ENCODE results near the gene TMEM273. TPM values are rescaled to one million over a fixed set of nuclear protein-coding genes. Genes with fewer than 3 reads are reported as not detected.
A peak's percentile ranks its signal among the peaks of the same experiment; 100 is the strongest.

The TMEM273 gene
- 16.2 and 16.7 TPM in 2 replicates for total RNA-seq

DNA sequence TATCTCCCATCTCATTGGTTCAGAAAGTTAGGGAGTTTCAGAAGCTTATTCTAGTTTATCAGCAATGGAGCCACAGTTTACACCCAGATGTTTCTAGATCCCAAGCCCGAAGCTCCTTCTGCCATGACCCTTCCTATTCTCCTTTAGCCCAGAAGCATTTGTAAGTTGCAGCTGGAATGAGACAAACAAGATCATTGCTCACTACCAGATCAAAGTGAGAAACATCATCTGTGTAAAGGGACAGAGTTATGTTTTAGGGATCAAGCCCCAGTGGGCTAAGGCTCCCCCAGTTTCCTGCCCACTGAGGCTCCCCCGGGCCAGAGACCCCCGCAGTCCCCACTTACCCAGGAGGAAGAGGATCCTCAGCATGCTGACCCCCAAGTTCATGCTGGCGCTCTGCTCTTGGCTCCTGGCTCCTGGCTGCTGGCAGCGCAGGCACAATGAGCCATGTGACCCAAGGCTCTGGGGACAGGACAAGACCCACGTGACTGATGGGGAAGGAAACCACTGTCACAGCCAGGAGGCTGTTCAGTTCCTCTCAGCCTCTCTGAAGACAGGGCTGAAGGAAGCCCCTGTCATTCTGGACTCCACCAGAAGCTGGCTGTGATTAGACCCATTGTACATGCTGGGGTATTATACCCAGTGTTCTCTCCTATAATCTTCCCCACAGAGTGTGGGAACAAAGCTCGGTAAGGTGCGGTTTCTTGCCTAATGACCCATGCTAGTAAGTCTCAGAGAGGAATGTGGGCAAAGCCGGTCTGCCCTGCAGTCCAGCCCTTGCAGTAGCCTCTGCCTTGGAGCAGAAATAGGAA lies at the start of gene TMEM273:
Gene TMEM273 (minus strand): TSS at position 442 of the 812 bp plus-strand sequence. CDS start 55 bp downstream, at position 387.
- peaks cover 17% of the 10 kb centered on the region for H3K27me3 Mint-ChIP-seq (ENCODE audit: insufficient read depth)
- peaks cover 2% of the 10 kb centered on the region for H3K36me3 Mint-ChIP-seq (ENCODE audit: low read depth)
- DNase-seq (ENCODE audit: low spot score): no peak
- peak within 1 kb of the TSS; percentile 59 for H3K27ac Mint-ChIP-seq
- H3K4me1 Mint-ChIP-seq (ENCODE audit: low read depth): peaks cover 55% of the 10 kb centered on the region
- H3K4me3 Mint-ChIP-seq: peak within 1 kb of the TSS; percentile 71
- no peaks in the 10 kb centered on the region for H3K9me3 Mint-ChIP-seq
- intact Hi-C loops (cut with micrococcal nuclease): no loop called here

DNA sequence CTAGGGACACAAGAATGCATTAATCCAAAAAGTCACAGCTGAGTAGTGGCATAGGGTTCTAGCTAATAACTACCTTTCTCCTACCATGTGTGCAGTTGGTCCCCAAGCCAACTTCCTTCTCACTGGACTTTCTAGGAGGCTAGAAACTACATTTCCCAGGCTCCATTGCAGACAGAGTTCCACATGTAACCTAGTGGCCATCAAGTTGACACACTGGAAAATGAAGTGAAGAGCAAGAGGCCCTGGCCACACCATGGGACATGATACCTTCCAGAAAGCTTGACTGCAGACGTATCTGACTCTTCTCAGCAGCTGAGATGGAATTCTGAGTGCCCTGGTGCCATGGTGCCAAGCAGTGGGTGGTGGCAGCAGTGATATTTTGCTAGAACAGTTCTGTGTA lies 49.8 kb upstream of the TMEM273 start:
- intact Hi-C loops (cut with micrococcal nuclease): no loop called here
- H3K4me1 Mint-ChIP-seq (ENCODE audit: low read depth): no peaks in the 10 kb centered on the region
- no peak for DNase-seq (ENCODE audit: low spot score)
- H3K36me3 Mint-ChIP-seq (ENCODE audit: low read depth): no peaks in the 10 kb centered on the region
- no peak overlapping the region for H3K27ac Mint-ChIP-seq
- peaks cover 7% of the 10 kb centered on the region for H3K27me3 Mint-ChIP-seq (ENCODE audit: insufficient read depth)
- no peaks in the 10 kb centered on the region for H3K9me3 Mint-ChIP-seq
- H3K4me3 Mint-ChIP-seq: no peak overlapping the region

DNA sequence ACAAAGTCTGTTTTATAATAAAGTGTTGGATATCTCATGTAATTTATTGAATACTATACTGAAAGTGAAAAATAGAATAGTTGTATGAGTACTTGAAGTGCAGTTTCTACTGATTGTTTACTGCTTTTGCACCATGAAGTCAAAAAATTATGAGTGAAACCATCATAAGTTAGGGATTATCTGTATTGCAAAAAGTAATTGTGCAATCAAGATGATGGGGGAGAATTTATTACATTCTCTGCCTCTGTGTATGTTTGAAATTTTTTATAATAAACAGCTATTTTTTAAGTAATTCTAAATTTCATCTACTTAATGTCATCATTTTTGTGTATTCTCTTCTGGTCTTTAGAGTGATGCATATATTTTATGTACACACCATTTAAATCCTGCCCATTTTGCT lies 47.2 kb upstream of the TMEM273 start:
- no peak for DNase-seq (ENCODE audit: low spot score)
- intact Hi-C loops (cut with micrococcal nuclease): no loop called here
- no peaks in the 10 kb centered on the region for H3K4me1 Mint-ChIP-seq (ENCODE audit: low read depth)
- peaks cover 13% of the 10 kb centered on the region for H3K27me3 Mint-ChIP-seq (ENCODE audit: insufficient read depth)
- H3K9me3 Mint-ChIP-seq: no peaks in the 10 kb centered on the region
- H3K36me3 Mint-ChIP-seq (ENCODE audit: low read depth): no peaks in the 10 kb centered on the region
- no peak overlapping the region for H3K27ac Mint-ChIP-seq
- H3K4me3 Mint-ChIP-seq: no peak overlapping the region

- Mint-ChIP-seq H3K27ac (no peak overlapping the region), H3K4me3 (no peak overlapping the region)
Observed at GRCh38 chr10:49231086-49231820, 43.1 kb upstream of the TMEM273 start.

DNA sequence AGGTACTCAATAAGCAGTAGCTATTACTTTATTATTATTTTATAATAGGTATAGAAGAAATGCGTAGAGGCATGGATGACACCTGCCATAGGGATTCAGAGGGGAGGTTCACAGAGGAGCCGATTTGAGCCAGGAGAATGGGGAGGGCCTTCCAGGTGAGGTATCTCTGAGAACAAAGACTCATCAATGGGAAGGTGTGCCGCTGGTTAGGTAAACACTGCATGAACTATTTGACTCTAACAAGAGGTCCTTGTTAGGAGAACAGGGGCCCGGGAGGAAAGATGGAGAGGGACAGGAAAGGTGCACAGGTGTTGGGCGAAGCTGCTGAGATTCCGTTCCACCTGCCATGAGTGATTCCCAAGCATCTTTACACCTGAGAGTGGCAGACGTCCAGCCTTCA lies 41.8 kb upstream of the TMEM273 start:
- Mint-ChIP-seq H3K9me3 (no peaks in the 10 kb centered on the region), H3K27me3 (ENCODE audit: insufficient read depth) (peaks cover 11% of the 10 kb centered on the region), H3K27ac (no peak overlapping the region), H3K4me1 (ENCODE audit: low read depth) (no peaks in the 10 kb centered on the region), H3K36me3 (ENCODE audit: low read depth) (no peaks in the 10 kb centered on the region), H3K4me3 (no peak overlapping the region)
- intact Hi-C loops (cut with micrococcal nuclease): no loop called here
- DNase-seq (ENCODE audit: low spot score): no peak

More at GRCh38 chr10:49231086-49231820, 43.1 kb upstream of the TMEM273 start:
- H3K36me3 Mint-ChIP-seq (ENCODE audit: low read depth): no peaks in the 10 kb centered on the region
- H3K27me3 Mint-ChIP-seq (ENCODE audit: insufficient read depth): peaks cover 12% of the 10 kb centered on the region
- H3K4me1 Mint-ChIP-seq (ENCODE audit: low read depth): no peaks in the 10 kb centered on the region
- DNase-seq (ENCODE audit: low spot score): no peak
- intact Hi-C loops (cut with micrococcal nuclease): no loop called here
- H3K9me3 Mint-ChIP-seq: no peaks in the 10 kb centered on the region

DNA sequence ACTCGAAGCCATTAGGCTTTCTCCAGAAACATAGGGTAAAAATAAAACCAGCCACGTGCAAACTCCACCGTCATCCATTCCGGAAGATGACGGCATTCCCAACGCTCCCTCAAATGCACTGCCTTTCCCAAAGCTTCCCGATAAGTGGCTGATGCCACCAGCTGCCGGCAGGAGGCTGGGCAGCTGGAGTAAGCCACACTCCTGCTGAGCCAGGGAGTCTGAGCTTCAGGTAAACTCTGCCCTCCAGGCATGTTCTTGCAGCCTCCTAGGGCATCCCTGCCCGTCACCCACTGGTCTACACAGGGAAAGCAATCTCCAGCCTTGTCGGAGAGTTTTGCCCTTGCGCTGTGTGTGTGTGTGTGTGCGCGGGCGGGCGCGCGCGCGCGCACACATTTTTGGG lies 40.5 kb upstream of the TMEM273 start:
- intact Hi-C loops (cut with micrococcal nuclease): no loop called here
- no peak overlapping the region for H3K4me3 Mint-ChIP-seq
- no peaks in the 10 kb centered on the region for H3K36me3 Mint-ChIP-seq (ENCODE audit: low read depth)
- H3K27ac Mint-ChIP-seq: no peak overlapping the region
- H3K9me3 Mint-ChIP-seq: no peaks in the 10 kb centered on the region
- DNase-seq (ENCODE audit: low spot score): no peak
- no peaks in the 10 kb centered on the region for H3K4me1 Mint-ChIP-seq (ENCODE audit: low read depth)
- H3K27me3 Mint-ChIP-seq (ENCODE audit: insufficient read depth): peaks cover 8% of the 10 kb centered on the region

DNA sequence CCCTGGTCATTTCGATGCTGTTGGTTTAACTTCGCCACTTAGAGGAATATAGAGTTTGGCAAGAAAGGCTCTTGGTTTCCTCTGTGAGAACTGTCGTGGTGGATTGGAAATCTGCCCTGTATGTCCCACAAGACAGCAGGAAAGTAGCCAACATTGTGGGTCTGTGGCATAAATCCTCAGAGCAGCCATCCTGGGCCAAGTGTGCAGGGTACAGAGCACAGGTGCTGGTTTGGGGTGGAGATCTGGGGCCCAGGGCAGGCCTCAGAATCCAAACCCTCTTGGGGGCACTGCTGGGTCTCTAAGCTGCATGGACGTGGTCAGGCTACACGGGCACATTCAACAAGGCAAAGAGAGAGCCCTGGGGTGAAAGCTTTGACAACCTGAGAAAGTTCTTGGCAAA lies 39.2 kb upstream of the TMEM273 start:
- H3K36me3 Mint-ChIP-seq (ENCODE audit: low read depth): no peaks in the 10 kb centered on the region
- no peak for DNase-seq (ENCODE audit: low spot score)
- H3K4me1 Mint-ChIP-seq (ENCODE audit: low read depth): no peaks in the 10 kb centered on the region
- H3K27me3 Mint-ChIP-seq (ENCODE audit: insufficient read depth): peaks cover 8% of the 10 kb centered on the region
- H3K27ac Mint-ChIP-seq: no peak overlapping the region
- H3K4me3 Mint-ChIP-seq: no peak overlapping the region
- intact Hi-C loops (cut with micrococcal nuclease): no loop called here
- H3K9me3 Mint-ChIP-seq: no peaks in the 10 kb centered on the region

GRCh38 chr10:49226594-49226993 lies 38.4 kb upstream of the TMEM273 start:
- Mint-ChIP-seq H3K4me1 (ENCODE audit: low read depth) (no peaks in the 10 kb centered on the region), H3K27ac (no peak overlapping the region), H3K9me3 (no peaks in the 10 kb centered on the region), H3K4me3 (no peak overlapping the region), H3K27me3 (ENCODE audit: insufficient read depth) (peaks cover 3% of the 10 kb centered on the region), H3K36me3 (ENCODE audit: low read depth) (no peaks in the 10 kb centered on the region)
- no peak for DNase-seq (ENCODE audit: low spot score)
- intact Hi-C loops (cut with micrococcal nuclease): no loop called here

DNA sequence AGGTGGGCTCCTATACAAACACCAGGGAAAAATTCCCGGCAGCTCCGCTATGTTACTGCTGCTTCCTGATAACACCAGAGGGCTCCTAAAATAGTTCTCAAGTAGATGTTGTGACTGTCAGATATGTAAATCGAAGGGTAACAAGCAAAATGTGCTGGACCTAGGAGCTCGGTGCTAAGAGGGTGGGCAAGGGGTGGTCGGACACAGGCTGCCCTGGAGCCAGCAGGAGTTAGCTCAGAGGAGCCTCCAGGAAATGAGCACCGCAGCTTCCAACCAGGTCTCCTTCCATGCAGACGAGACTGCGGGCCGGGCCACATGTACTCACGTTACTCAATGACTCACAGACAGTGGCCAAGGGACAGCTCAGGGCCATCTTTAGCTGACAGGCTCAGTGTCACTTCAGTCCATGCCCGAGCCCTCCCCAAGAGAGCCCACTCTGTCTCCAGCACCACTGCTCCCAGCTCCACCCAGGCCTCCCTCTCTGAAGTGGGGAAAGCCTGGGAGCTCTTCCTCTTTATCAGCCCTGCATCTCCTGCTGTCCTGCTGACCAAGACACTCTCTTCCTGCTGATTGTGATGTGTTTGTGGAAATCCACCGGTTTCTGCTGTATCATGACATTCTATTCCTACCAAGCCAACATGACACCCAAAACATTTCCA lies 37.2 kb upstream of the TMEM273 start:
- Mint-ChIP-seq H3K9me3 (no peaks in the 10 kb centered on the region), H3K27me3 (ENCODE audit: insufficient read depth) (peaks cover 1% of the 10 kb centered on the region), H3K4me1 (ENCODE audit: low read depth) (no peaks in the 10 kb centered on the region), H3K36me3 (ENCODE audit: low read depth) (no peaks in the 10 kb centered on the region), H3K4me3 (no peak overlapping the region), H3K27ac (no peak overlapping the region)
- DNase-seq (ENCODE audit: low spot score): no peak
- intact Hi-C loops (cut with micrococcal nuclease): no loop called here

DNA sequence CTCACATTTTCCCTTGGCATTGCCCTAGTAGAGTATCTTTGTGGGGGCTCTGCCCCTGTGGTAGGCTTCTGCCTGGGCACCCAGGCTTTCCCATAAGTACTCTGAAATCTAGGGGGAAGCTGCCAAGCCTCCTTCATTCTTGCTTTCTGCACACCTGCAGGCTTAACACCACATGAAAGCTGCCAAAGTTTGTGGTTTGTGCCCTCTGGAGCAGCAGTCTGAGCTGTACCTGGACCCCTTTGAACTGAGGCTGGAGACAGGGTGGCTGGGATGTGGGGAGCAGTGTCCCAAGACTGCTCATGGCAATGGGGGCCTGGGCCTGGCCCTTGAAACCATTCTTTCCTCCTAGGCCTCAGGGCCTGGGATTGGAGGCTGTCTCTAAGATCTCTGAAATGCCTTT lies 35.0 kb upstream of the TMEM273 start:
- H3K27ac Mint-ChIP-seq: no peak overlapping the region
- no peaks in the 10 kb centered on the region for H3K4me1 Mint-ChIP-seq (ENCODE audit: low read depth)
- no peaks in the 10 kb centered on the region for H3K36me3 Mint-ChIP-seq (ENCODE audit: low read depth)
- H3K27me3 Mint-ChIP-seq (ENCODE audit: insufficient read depth): peaks cover 9% of the 10 kb centered on the region
- no peak overlapping the region for H3K4me3 Mint-ChIP-seq
- intact Hi-C loops (cut with micrococcal nuclease): no loop called here
- DNase-seq (ENCODE audit: low spot score): no peak
- H3K9me3 Mint-ChIP-seq: no peaks in the 10 kb centered on the region

GRCh38 chr10:49222170-49222569 lies 34.0 kb upstream of the TMEM273 start:
- peaks cover 9% of the 10 kb centered on the region for H3K27me3 Mint-ChIP-seq (ENCODE audit: insufficient read depth)
- no peak for DNase-seq (ENCODE audit: low spot score)
- H3K4me1 Mint-ChIP-seq (ENCODE audit: low read depth): no peaks in the 10 kb centered on the region
- no peak overlapping the region for H3K27ac Mint-ChIP-seq
- no peaks in the 10 kb centered on the region for H3K36me3 Mint-ChIP-seq (ENCODE audit: low read depth)
- H3K9me3 Mint-ChIP-seq: no peaks in the 10 kb centered on the region
- no peak overlapping the region for H3K4me3 Mint-ChIP-seq
- intact Hi-C loops (cut with micrococcal nuclease): no loop called here

GRCh38 chr10:49220679-49221078 lies 32.5 kb upstream of the TMEM273 start:
- Mint-ChIP-seq H3K9me3 (no peaks in the 10 kb centered on the region), H3K36me3 (ENCODE audit: low read depth) (no peaks in the 10 kb centered on the region), H3K4me3 (no peak overlapping the region), H3K27me3 (ENCODE audit: insufficient read depth) (peaks cover 9% of the 10 kb centered on the region), H3K27ac (no peak overlapping the region), H3K4me1 (ENCODE audit: low read depth) (no peaks in the 10 kb centered on the region)
- no peak for DNase-seq (ENCODE audit: low spot score)
- intact Hi-C loops (cut with micrococcal nuclease): no loop called here

GRCh38 chr10:49220031-49220430 lies 31.8 kb upstream of the TMEM273 start:
- H3K4me3 Mint-ChIP-seq: no peak overlapping the region
- H3K27me3 Mint-ChIP-seq (ENCODE audit: insufficient read depth): peaks cover 11% of the 10 kb centered on the region
- no peaks in the 10 kb centered on the region for H3K9me3 Mint-ChIP-seq

More at GRCh38 chr10:49220031-49220430, 31.8 kb upstream of the TMEM273 start:
- DNase-seq (ENCODE audit: low spot score): no peak
- intact Hi-C loops (cut with micrococcal nuclease): no loop called here
- H3K4me1 Mint-ChIP-seq (ENCODE audit: low read depth): peaks cover 1% of the 10 kb centered on the region
- no peak overlapping the region for H3K27ac Mint-ChIP-seq
- no peaks in the 10 kb centered on the region for H3K36me3 Mint-ChIP-seq (ENCODE audit: low read depth)

Data from activated T-helper 1 cell treated with anti-CD3 and anti-CD28 coated beads, Interleukin-12 subunit alpha, Interleukin-12 subunit beta, Interleukin-2, Interleukin-4 antibody, amounts not matched to agents 30 ng/mL and 10 ng/mL and 1 ng/mL, durations not matched to agents 14 hours and 24 hours and 36 hours (primary cell).